ENCODE data around the gene GPR62.
A peak's percentile ranks its signal among the peaks of the same experiment; 100 is the strongest.

GPR62 gene

DNA sequence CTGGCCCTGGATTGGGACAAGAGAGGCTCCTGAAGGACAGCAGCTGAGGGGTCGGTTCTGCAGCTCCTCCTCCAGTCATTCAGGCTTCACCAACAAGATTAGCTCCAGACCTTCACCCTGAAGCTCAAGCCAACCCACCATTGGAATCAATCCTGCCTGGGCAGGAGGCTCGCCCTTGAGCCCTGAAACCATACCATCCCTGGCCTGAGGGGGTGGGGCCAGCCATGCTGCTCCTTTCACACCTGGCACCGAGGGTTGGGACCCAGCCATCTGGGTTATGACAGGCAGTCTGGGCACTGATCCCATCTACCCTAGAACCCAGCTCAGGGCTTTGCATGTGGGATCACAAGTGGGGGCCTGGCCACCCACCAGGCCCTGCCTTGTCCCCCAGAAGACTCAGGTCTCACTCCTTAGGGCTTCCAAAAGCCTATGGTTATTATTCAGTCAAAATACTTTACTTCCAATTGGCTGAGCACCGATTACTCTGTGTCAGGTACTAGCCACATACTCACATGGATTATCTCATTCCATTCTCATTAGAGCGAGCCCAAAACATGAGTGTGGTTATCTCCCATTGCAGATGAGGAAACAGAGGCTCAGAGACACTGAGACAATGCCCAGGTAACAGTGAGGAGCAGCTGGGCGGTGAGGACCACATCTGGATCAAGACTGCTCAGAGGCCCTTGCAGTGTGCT is 15.6 kb downstream of the GPR62 start:
- Histone ChIP-seq H4K91ac (ENCODE audit: low read depth, low read length) (no peak overlapping the region), H3K36me3 (ENCODE audit: control insufficient read depth in 1 of 2, insufficient read depth in 2 of 2, low read length in 2 of 2) (no peaks in the 10 kb centered on the region), H3K4ac (ENCODE audit: low read depth, low read length) (no peak overlapping the region), H4K12ac (ENCODE audit: low read depth, low read length) (no peak overlapping the region), H3K4me1 (ENCODE audit: control insufficient read depth in 1 of 2, insufficient read depth in 2 of 2, low read length in 2 of 2) (peaks cover 27 to 40% of the 10 kb centered on the region in 2 experiments), H2AFZ (ENCODE audit: insufficient read depth, low read length, poor library complexity) (no peak overlapping the region), H2BK120ac (ENCODE audit: insufficient read depth, low read length, poor library complexity) (no peak overlapping the region), H2BK5ac (ENCODE audit: low read depth, low read length, poor library complexity) (no peak overlapping the region), H3K18ac (ENCODE audit: low read length) (no peak overlapping the region), H3K9ac (ENCODE audit: low read length) (no peak overlapping the region), H2BK12ac (ENCODE audit: low read length) (no peak overlapping the region), H4K8ac (ENCODE audit: low read depth, low read length) (no peak overlapping the region), H3K9me3 (ENCODE audit: insufficient read depth, low read depth, low read length) (no peaks in the 10 kb centered on the region), H3K79me2 (ENCODE audit: control insufficient read depth, insufficient read depth, low read length, poor library complexity) (peaks cover 14% of the 10 kb centered on the region), H3K4me2 (ENCODE audit: low read length) (no peak overlapping the region), H2AK5ac (ENCODE audit: low read length) (no peak overlapping the region), H3K27me3 (ENCODE audit: insufficient read depth, low read length) (no peaks in the 10 kb centered on the region), H3K14ac (ENCODE audit: low read length) (no peak overlapping the region), H3K23ac (ENCODE audit: low read length) (no peak overlapping the region), H3K4me3 (ENCODE audit: low read depth, low read length) (no peak overlapping the region), H3K27ac (ENCODE audit: low read depth, low read length) (no peak overlapping the region), H3K79me1 (ENCODE audit: low read length) (peaks cover 27% of the 10 kb centered on the region)
- WGBS (ENCODE audit: extremely low coverage, insufficient coverage, insufficient read length), result no CpG with 5 or more reads among the region's 6 CpGs
- DNase-seq, result no peak

DNA sequence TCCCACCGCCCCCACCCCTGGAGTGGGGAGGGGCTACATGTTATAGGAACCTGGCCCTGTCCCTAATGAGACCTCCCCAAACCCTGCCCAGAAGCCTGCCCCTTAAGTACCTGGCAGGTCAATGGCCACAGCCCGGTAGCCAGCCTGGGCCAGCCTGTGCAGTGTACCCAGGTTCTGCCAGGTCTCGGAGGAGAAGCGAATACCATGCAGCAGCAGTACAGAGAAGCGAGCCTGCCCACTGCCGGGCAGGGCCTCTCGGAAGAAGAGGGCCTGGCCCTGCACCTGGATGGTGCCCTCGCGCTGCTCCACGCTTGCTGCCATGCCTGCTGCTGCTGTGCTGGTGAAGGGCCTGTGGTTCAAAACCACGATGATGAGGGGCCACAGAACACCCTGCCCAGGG is 16.2 kb downstream of the GPR62 start:
- no peak overlapping the region for H2BK120ac ChIP-seq (ENCODE audit: insufficient read depth, low read length, poor library complexity)
- no peaks in the 10 kb centered on the region for H3K9me3 ChIP-seq (ENCODE audit: insufficient read depth, low read depth, low read length)
- H3K4me1 ChIP-seq (ENCODE audit: control insufficient read depth in 1 of 2, insufficient read depth in 2 of 2, low read length in 2 of 2), result peaks cover 28 to 36% of the 10 kb centered on the region in 2 experiments
- no peaks in the 10 kb centered on the region for H3K36me3 ChIP-seq (ENCODE audit: control insufficient read depth in 1 of 2, insufficient read depth in 2 of 2, low read length in 2 of 2)
- H3K27me3 ChIP-seq (ENCODE audit: insufficient read depth, low read length), result no peaks in the 10 kb centered on the region
- H3K14ac ChIP-seq (ENCODE audit: low read length), result no peak overlapping the region
- H2BK5ac ChIP-seq (ENCODE audit: low read depth, low read length, poor library complexity), result no peak overlapping the region
- no peak overlapping the region for H2AK5ac ChIP-seq (ENCODE audit: low read length)
- H4K8ac ChIP-seq (ENCODE audit: low read depth, low read length), result no peak overlapping the region
- H2BK12ac ChIP-seq (ENCODE audit: low read length), result no peak overlapping the region
- no peak overlapping the region for H3K23ac ChIP-seq (ENCODE audit: low read length)
- H4K91ac ChIP-seq (ENCODE audit: low read depth, low read length), result no peak overlapping the region
- H3K79me1 ChIP-seq (ENCODE audit: low read length), result peaks cover 27% of the 10 kb centered on the region
- no peak overlapping the region for H2AFZ ChIP-seq (ENCODE audit: insufficient read depth, low read length, poor library complexity)
- no CpG with 5 or more reads among the region's 11 CpGs for WGBS (ENCODE audit: extremely low coverage, insufficient coverage, insufficient read length)
- no peak overlapping the region for H4K12ac ChIP-seq (ENCODE audit: low read depth, low read length)
- H3K79me2 ChIP-seq (ENCODE audit: control insufficient read depth, insufficient read depth, low read length, poor library complexity), result peaks cover 14% of the 10 kb centered on the region
- no peak overlapping the region for H3K4me2 ChIP-seq (ENCODE audit: low read length)
- H3K4me3 ChIP-seq (ENCODE audit: low read depth, low read length), result no peak overlapping the region
- no peak overlapping the region for H3K4ac ChIP-seq (ENCODE audit: low read depth, low read length)
- no peak overlapping the region for H3K9ac ChIP-seq (ENCODE audit: low read length)
- H3K18ac ChIP-seq (ENCODE audit: low read length), result no peak overlapping the region
- no peak for DNase-seq
- no peak overlapping the region for H3K27ac ChIP-seq (ENCODE audit: low read depth, low read length)

DNA sequence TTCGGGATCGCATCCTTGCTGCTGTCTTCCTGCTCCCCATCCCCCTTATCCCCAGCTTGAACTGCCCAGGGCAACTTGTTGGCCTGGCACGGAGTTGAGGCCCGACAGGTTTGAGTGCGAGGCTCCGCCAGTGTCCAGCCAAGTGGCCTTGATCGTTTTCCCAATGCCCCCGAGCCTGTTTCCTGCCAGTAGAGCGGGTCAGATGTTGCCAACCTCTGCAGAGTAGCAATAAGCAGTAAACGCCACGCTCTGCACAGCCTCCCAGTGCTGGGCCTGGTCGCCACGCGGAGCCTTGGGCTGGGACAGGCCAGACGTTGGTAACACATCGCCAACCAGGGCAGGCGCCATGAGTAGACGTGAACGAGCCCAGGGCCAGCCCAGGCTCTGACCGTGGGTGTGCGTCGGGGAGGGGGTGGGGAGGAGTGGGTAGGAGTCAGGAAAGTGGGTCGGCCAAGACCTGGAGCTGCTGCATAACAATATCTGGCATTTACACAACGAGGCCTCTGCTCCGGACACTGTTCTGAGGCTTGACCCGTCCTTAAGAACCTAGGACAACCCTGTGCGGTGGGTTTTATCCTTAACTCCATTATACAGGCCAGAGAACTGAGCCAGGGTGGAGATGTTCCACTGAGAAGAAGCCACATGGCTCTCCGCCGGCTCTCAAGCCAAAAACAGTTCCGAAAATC is 19.2 kb downstream of the GPR62 start:
- Histone ChIP-seq H3K9me3 (ENCODE audit: insufficient read depth, low read depth, low read length) (no peaks in the 10 kb centered on the region), H2AFZ (ENCODE audit: insufficient read depth, low read length, poor library complexity) (peak overlapping the region; percentile 59), H3K27me3 (ENCODE audit: insufficient read depth, low read length) (no peaks in the 10 kb centered on the region), H2AK5ac (ENCODE audit: low read length) (peak overlapping the region; percentile 10), H4K12ac (ENCODE audit: low read depth, low read length) (peak overlapping the region; percentile 62), H3K4ac (ENCODE audit: low read depth, low read length) (no peak overlapping the region), H3K4me3 (ENCODE audit: low read depth, low read length) (peak overlapping the region; percentile 67), H3K14ac (ENCODE audit: low read length) (peak overlapping the region; percentile 54), H3K4me2 (ENCODE audit: low read length) (peak overlapping the region; percentile 79), H3K18ac (ENCODE audit: low read length) (peak overlapping the region; percentile 20), H2BK5ac (ENCODE audit: low read depth, low read length, poor library complexity) (no peak overlapping the region), H3K9ac (ENCODE audit: low read length) (peak overlapping the region; percentile 24), H3K27ac (ENCODE audit: low read depth, low read length) (no peak overlapping the region), H3K79me2 (ENCODE audit: control insufficient read depth, insufficient read depth, low read length, poor library complexity) (peaks cover 4% of the 10 kb centered on the region), H2BK120ac (ENCODE audit: insufficient read depth, low read length, poor library complexity) (peak overlapping the region; percentile 70), H3K36me3 (ENCODE audit: control insufficient read depth in 1 of 2, insufficient read depth in 2 of 2, low read length in 2 of 2) (no peaks in the 10 kb centered on the region), H2BK12ac (ENCODE audit: low read length) (peak overlapping the region; percentile 9), H3K4me1 (ENCODE audit: control insufficient read depth in 1 of 2, insufficient read depth in 2 of 2, low read length in 2 of 2) (peaks cover 15 to 19% of the 10 kb centered on the region in 2 experiments), H4K91ac (ENCODE audit: low read depth, low read length) (peak overlapping the region; percentile 26), H3K79me1 (ENCODE audit: low read length) (peaks cover 13% of the 10 kb centered on the region), H3K23ac (ENCODE audit: low read length) (no peak overlapping the region), H4K8ac (ENCODE audit: low read depth, low read length) (peak overlapping the region; percentile 51)
- WGBS (ENCODE audit: extremely low coverage, insufficient coverage, insufficient read length), result no CpG with 5 or more reads among the region's 30 CpGs
- no peak for DNase-seq

DNA sequence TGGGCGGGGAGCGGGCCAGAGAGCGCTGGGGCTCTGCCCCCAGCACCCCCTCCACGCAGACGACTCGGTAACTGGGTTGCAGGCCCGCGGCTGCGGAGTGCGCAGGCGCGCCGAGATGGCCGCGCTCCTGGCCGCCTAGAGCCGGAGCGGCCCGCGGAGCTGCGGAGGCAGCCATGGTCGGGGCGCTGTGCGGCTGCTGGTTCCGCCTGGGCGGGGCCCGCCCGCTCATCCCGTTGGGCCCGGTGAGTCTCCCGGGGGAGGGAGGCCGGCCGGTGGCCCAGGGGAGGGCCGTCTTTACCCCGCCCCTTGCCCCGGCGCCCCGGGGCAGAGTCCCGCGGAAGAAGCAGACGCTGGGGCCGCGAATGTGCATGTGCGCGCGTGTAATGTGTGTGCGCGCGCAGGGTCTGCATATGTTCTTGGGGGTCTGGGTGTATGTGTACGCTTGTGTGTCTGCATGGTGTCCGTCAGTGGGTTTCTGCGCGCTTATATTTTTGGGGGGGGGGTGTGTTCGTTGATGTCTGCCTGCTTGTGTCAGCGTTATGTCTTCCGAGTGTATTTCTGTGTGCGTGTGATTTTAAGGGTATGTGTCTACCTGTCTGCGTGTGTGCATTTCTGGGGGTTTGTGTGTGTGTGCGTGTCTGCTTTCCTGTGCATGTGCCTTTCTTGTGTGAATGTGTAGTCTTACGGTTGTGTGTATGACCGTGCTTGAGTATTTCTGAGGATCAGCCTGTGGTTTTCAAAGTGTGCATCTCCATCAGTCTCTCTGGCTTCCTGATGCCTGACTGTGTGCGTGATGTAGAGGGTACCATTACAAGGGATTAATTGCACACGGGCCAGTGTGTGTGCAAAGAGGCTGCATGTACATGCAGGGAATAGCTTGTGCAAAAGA is 20.0 kb downstream of the GPR62 start, which contains the start of gene ABHD14A:
ABHD14A (plus strand) TSS at position 102 of the 889 bp plus-strand sequence; CDS start at position 174, 72 bp downstream.
- Histone ChIP-seq H2BK5ac (ENCODE audit: low read depth, low read length, poor library complexity) (no peak within 1 kb of the TSS), H3K23ac (ENCODE audit: low read length) (no peak within 1 kb of the TSS), H3K9me3 (ENCODE audit: insufficient read depth, low read depth, low read length) (peaks cover 1% of the 10 kb centered on the region), H3K36me3 (ENCODE audit: control insufficient read depth in 1 of 2, insufficient read depth in 2 of 2, low read length in 2 of 2) (no peaks in the 10 kb centered on the region), H3K9ac (ENCODE audit: low read length) (peak within 1 kb of the TSS; percentile 36), H3K4me3 (ENCODE audit: low read depth, low read length) (peak within 1 kb of the TSS; percentile 67), H4K91ac (ENCODE audit: low read depth, low read length) (peak within 1 kb of the TSS; percentile 26), H2AK5ac (ENCODE audit: low read length) (peak within 1 kb of the TSS; percentile 10), H3K4me1 (ENCODE audit: control insufficient read depth in 1 of 2, insufficient read depth in 2 of 2, low read length in 2 of 2) (peaks cover 15 to 19% of the 10 kb centered on the region in 2 experiments), H3K27ac (ENCODE audit: low read depth, low read length) (no peak within 1 kb of the TSS), H3K4ac (ENCODE audit: low read depth, low read length) (no peak within 1 kb of the TSS), H2AFZ (ENCODE audit: insufficient read depth, low read length, poor library complexity) (peak within 1 kb of the TSS; percentile 59), H2BK12ac (ENCODE audit: low read length) (peak within 1 kb of the TSS; percentile 9), H4K12ac (ENCODE audit: low read depth, low read length) (peak within 1 kb of the TSS; percentile 62), H3K79me1 (ENCODE audit: low read length) (peaks cover 13% of the 10 kb centered on the region), H3K4me2 (ENCODE audit: low read length) (peak within 1 kb of the TSS; percentile 79), H4K8ac (ENCODE audit: low read depth, low read length) (peak within 1 kb of the TSS; percentile 51), H3K18ac (ENCODE audit: low read length) (peak within 1 kb of the TSS; percentile 20), H2BK120ac (ENCODE audit: insufficient read depth, low read length, poor library complexity) (peak within 1 kb of the TSS; percentile 70), H3K14ac (ENCODE audit: low read length) (peak within 1 kb of the TSS; percentile 54), H3K79me2 (ENCODE audit: control insufficient read depth, insufficient read depth, low read length, poor library complexity) (peaks cover 4% of the 10 kb centered on the region), H3K27me3 (ENCODE audit: insufficient read depth, low read length) (no peaks in the 10 kb centered on the region)
- peak; percentile 63 to 78 for DNase-seq
- WGBS (ENCODE audit: extremely low coverage, insufficient coverage, insufficient read length), result no CpG with 5 or more reads among the region's 63 CpGs
